Thymus (tissue), 11 donors: ENCODE measurements around the gene PORCN. TPM values are rescaled to one million over a fixed set of nuclear protein-coding genes. Genes with fewer than 3 reads are reported as not detected.

Experiments
- DNase-seq, 9 donors: peaks; one replicate each; pipeline ENCODE4 v3.0.0-alpha.2; 2013; ENCODE audit warnings: low spot score in 9 of 9, low read depth in 6 of 9, missing footprints in 1 of 9
- H3K27ac ChIP-seq, 2 donors: one replicate each; pipeline ENCODE4 v1.5.1; 2013; ENCODE audit warnings: control low read depth in 1 of 2, low read depth in 1 of 2, low read length in 1 of 2, mild to moderate bottlenecking in 1 of 2, moderate library complexity in 1 of 2
- H3K27me3 ChIP-seq, 2 donors: one replicate each; pipeline ENCODE4 v1.5.1; 2013; ENCODE audit warnings: low read length in 1 of 2; ENCODE audit not compliant: control insufficient read depth in 2 of 2, insufficient read depth in 1 of 2
- H3K36me3 ChIP-seq, 2 donors: one replicate each; pipeline ENCODE4 v1.5.1; 2013; ENCODE audit warnings: low read length in 1 of 2, mild to moderate bottlenecking in 1 of 2, moderate library complexity in 1 of 2; ENCODE audit not compliant: control insufficient read depth in 2 of 2, insufficient read depth in 2 of 2
- H3K4me1 ChIP-seq, 2 donors: one replicate each; pipeline ENCODE4 v1.5.1; 2013; ENCODE audit warnings: low read length in 2 of 2; ENCODE audit not compliant: control insufficient read depth in 2 of 2, insufficient read depth in 2 of 2
- H3K4me3 ChIP-seq, 2 donors: one replicate each; pipeline ENCODE4 v1.5.1; 2013; ENCODE audit warnings: low read length in 2 of 2, control low read depth in 1 of 2, mild to moderate bottlenecking in 1 of 2
- H3K9me3 ChIP-seq, 2 donors: one replicate each; pipeline ENCODE4 v1.5.1; 2013; ENCODE audit warnings: low read length in 1 of 2, mild to moderate bottlenecking in 1 of 2; ENCODE audit not compliant: control insufficient read depth in 2 of 2, insufficient read depth in 1 of 2
- WGBS: extraction: QIAGEN DNeasy Blood & Tissue Kit; methylation state at CpG from one replicate; pipeline ENCODE4 v1.1.7; 2013; 5-methylcytosine and 5-hydroxymethylcytosine counted together
- polyA plus RNA-seq: library from polyadenylated mRNA; stranded (reverse); fragments of 200-250 nt; gene quantifications from one replicate; pipeline ENCODE4 v1.2.3, GENCODE V29; 2013
- total RNA-seq: library from RNA; stranded (reverse); fragments of 120-200 nt; gene quantifications from one replicate; pipeline ENCODE4 v1.2.4, GENCODE V29; 2013
- donor health status: healthy.

PORCN gene
- total and polyA plus RNA-seq, 2 donors = 3.4 to 6.1 TPM

DNA sequence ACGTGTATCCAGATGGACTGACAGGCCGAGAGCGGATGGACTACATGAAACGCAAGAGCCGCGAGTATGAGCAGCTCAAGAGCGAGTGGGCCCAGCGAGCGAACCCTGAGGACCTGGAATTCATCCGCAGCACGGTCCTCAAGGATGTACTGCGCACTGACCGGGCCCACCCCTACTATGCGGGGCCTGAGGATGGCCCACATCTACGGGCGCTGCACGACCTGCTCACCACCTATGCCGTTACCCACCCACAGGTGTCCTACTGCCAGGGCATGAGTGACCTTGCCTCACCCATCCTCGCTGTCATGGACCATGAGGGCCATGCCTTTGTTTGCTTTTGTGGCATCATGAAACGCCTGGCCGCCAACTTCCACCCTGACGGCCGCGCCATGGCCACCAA, 50.8 kb downstream of the PORCN start:
- Histone ChIP-seq H3K27me3 (no peaks in the 10 kb centered on the region), H3K27ac (no peak overlapping the region), H3K9me3 (no peaks in the 10 kb centered on the region), H3K36me3 (peaks cover 43% of the 10 kb centered on the region in 2 donors), H3K4me1 (no peaks in the 10 kb centered on the region), H3K4me3 (no peak overlapping the region)
- 98% methylated on average over 24 of the region's 24 CpGs for WGBS
- DNase-seq = no peak

DNA sequence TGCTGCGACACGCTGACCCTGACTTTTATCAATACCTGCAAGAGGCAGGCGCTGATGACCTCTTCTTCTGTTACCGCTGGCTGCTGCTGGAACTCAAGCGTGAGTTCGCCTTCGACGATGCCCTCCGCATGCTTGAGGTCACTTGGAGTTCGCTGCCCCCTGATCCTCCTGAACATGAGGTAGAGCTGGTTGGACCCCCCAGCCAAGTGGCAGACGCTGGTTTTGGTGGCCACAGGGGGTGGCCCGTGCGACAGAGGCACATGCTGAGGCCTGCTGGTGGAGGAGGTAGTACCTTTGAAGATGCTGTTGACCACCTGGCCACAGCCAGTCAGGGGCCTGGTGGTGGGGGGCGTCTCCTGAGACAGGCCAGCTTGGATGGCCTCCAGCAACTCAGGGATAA, 51.3 kb downstream of the PORCN start:
- H3K36me3 ChIP-seq = peaks cover 40 to 43% of the 10 kb centered on the region in 2 donors
- DNase-seq = no peak
- no peaks in the 10 kb centered on the region for H3K4me1 ChIP-seq
- no peak overlapping the region for H3K4me3 ChIP-seq
- H3K27me3 ChIP-seq = no peaks in the 10 kb centered on the region
- H3K27ac ChIP-seq = no peak overlapping the region
- peaks cover 0 to 2% of the 10 kb centered on the region in 2 donors for H3K9me3 ChIP-seq
- over 99% methylated on average over 14 of the region's 14 CpGs for WGBS

DNA sequence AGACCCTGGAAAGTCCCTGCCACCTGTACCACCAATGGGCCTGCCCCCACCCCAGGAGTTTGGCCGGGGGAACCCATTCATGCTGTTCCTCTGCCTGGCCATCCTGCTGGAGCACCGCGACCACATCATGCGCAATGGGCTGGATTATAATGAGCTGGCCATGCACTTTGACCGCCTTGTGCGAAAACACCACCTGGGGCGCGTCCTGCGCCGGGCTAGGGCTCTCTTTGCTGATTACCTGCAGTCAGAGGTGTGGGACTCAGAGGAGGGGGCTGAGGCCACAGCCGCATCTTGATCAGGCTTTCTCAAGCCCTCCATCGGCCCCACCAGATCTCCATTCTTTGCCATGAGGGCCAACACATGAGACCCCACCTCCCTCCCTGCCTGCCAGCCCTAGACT, 51.9 kb downstream of the PORCN start:
- H3K4me3 ChIP-seq = no peak overlapping the region
- H3K36me3 ChIP-seq = peaks cover 38 to 41% of the 10 kb centered on the region in 2 donors
- H3K9me3 ChIP-seq = peaks cover 0 to 2% of the 10 kb centered on the region in 2 donors
- WGBS = 99% methylated on average over 12 of the region's 12 CpGs
- H3K4me1 ChIP-seq = no peaks in the 10 kb centered on the region
- no peaks in the 10 kb centered on the region for H3K27me3 ChIP-seq
- H3K27ac ChIP-seq = no peak overlapping the region
- no peak for DNase-seq

DNA sequence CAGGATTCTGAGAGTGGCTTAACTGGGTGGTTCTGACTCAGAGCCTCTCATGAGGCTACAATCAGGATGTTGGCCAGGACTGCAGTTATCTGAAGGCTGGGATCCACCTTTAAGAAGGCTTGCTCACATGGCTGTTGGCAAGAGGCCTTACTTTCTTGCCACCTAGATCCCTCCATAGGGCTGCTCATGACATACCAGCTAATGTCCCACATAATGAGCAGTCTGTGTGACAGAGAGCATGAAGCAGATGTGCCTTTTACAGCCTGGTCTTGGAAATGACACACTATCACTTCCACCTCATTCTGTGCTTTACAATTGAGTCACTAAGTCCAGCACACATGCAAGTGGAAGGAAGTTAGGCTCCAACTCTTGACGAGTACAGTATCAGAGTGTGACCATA, 61.2 kb downstream of the PORCN start:
- H3K27me3 ChIP-seq = no peaks in the 10 kb centered on the region
- no peak overlapping the region for H3K27ac ChIP-seq
- H3K9me3 ChIP-seq = peaks cover 0 to 1% of the 10 kb centered on the region in 2 donors
- no peak for DNase-seq
- peaks cover 0 to 4% of the 10 kb centered on the region in 2 donors for H3K4me1 ChIP-seq
- no peak overlapping the region for H3K4me3 ChIP-seq
- 83% methylated on average over 1 of the region's 1 CpG for WGBS
- no peaks in the 10 kb centered on the region for H3K36me3 ChIP-seq

Other genes with a start within 250 kb of the PORCN start
- not detected for gene SSX3, start 152.3 kb upstream of the PORCN start, total RNA-seq
- not detected for gene SSX3, start 152.3 kb upstream of the PORCN start, polyA plus RNA-seq
- gene SSX4, start 125.5 kb upstream of the PORCN start, total RNA-seq = not detected
- gene SSX4, start 125.5 kb upstream of the PORCN start, polyA plus RNA-seq = 0.02 TPM
- not detected for gene SSX4B, start 97.0 kb upstream of the PORCN start, total RNA-seq
- not detected for gene SSX4B, start 97.0 kb upstream of the PORCN start, polyA plus RNA-seq
- 8.7 TPM for gene SLC38A5, start 38.7 kb upstream of the PORCN start, total RNA-seq
- 19.6 TPM for gene SLC38A5, start 38.7 kb upstream of the PORCN start, polyA plus RNA-seq
- gene FTSJ1, start 32.8 kb upstream of the PORCN start, total RNA-seq = 34.2 TPM
- gene FTSJ1, start 32.8 kb upstream of the PORCN start, polyA plus RNA-seq = 54.3 TPM
- gene EBP, start 12.8 kb downstream of the PORCN start, total RNA-seq = 55.6 TPM
- 39.9 TPM for gene EBP, start 12.8 kb downstream of the PORCN start, polyA plus RNA-seq
- 3.4 TPM for gene TBC1D25, start 30.7 kb downstream of the PORCN start, total RNA-seq
- gene TBC1D25, start 30.7 kb downstream of the PORCN start, polyA plus RNA-seq = 8.7 TPM
- gene RBM3, start 65.5 kb downstream of the PORCN start, total RNA-seq = 192 TPM
- gene RBM3, start 65.5 kb downstream of the PORCN start, polyA plus RNA-seq = 213 TPM
- 41.9 TPM for gene WDR13, start 88.5 kb downstream of the PORCN start, total RNA-seq
- gene WDR13, start 88.5 kb downstream of the PORCN start, polyA plus RNA-seq = 153 TPM
- gene WAS, start 174.8 kb downstream of the PORCN start, total RNA-seq = 34.7 TPM
- 40.1 TPM for gene WAS, start 174.8 kb downstream of the PORCN start, polyA plus RNA-seq
- 7.6 TPM for gene SUV39H1, start 187.7 kb downstream of the PORCN start, total RNA-seq
- gene SUV39H1, start 187.7 kb downstream of the PORCN start, polyA plus RNA-seq = 5.0 TPM